K562 (cell line): ENCODE results near the gene PLIN5. TPM values are rescaled to one million over a fixed set of nuclear protein-coding genes. Genes with fewer than 3 reads are reported as not detected.

Experiments
- ATAC-seq: fragments of 200-7000 bp; cut with Tn5 transposase; 3 replicates; pipeline ENCODE4 v1.9.1; 2020; ENCODE audit warnings: moderate library complexity
- BruUV-seq: library from RNA; stranded (reverse); fragments of 400-500 nt; replicated peaks from 2 replicates; lab custom pipeline; 2021; lab: Mats Ljungman, UMichigan
- CTCF ChIA-PET: fragments of 300-600 bp; formaldehyde crosslinking; extraction: SDS; loops from one replicate; lab custom pipeline; 2021; ENCODE audit warnings: low intra/inter-chr PET ratio; lab: Yijun Ruan, JAX
- POLR2A ChIA-PET: fragments of 300-600, 350-650 bp; sonication (Branson Sonifier 250); formaldehyde crosslinking; extraction: SDS; loops from one replicate; lab custom pipeline; 2021; ENCODE audit warnings: antibody characterized with exemption, inconsistent platforms; lab: Yijun Ruan, JAX
- DNase-seq, 4 experiments: peaks; one replicate each; pipeline versions ENCODE4 v3.0.0 to v3.0.0-alpha.2; 2011 to 2018; ENCODE audit warnings: low spot score in 3 of 4, mixed read lengths in 3 of 4; ENCODE audit errors: extremely low read depth in 1 of 4
- FAIRE-seq: peaks from 2 replicates; lab custom pipeline; 2011; peaks lifted over from hg19 to GRCh38; lab: Jason Lieb, UNC
- H2AFZ ChIP-seq: 2 replicates; pipeline ENCODE4 v1.6.0; 2011; ENCODE audit warnings: low read depth, low read length, control low read depth, inconsistent platforms
- H3K27ac ChIP-seq: fragments of 200-600 bp; 3 replicates; pipeline ENCODE4 v1.8.0; 2011; ENCODE audit warnings: low read depth, mild to moderate bottlenecking, control low read depth, inconsistent platforms, low read length, moderate library complexity, mixed read lengths; ENCODE audit errors: extremely low read depth
- H3K27me3 ChIP-seq, 2 experiments: fragments of 300-600 bp in 1 of 2; 2 replicates in 1 of 2; 3 replicates in 1 of 2; pipeline versions ENCODE4 v1.6.0 to v1.8.0; 2011; ENCODE audit warnings: inconsistent platforms in 2 of 2, low read length in 2 of 2, mild to moderate bottlenecking in 1 of 2, mixed read lengths in 1 of 2, moderate library complexity in 1 of 2; ENCODE audit not compliant: control insufficient read depth in 2 of 2, insufficient read depth in 2 of 2
- H3K36me3 ChIP-seq: fragments of 300-600 bp; 3 replicates; pipeline ENCODE4 v1.8.0; 2011; ENCODE audit warnings: mild to moderate bottlenecking, low read length, inconsistent platforms; ENCODE audit not compliant: control insufficient read depth, insufficient read depth
- H3K4me1 ChIP-seq, 2 experiments: fragments of 200-600 bp in 1 of 2; replicated peaks in 1 of 2; 2 replicates in 1 of 2; 3 replicates in 1 of 2; pipeline versions ENCODE4 v1.5.1 to v1.8.0; 2011; ENCODE audit warnings: inconsistent platforms in 2 of 2, low read length in 2 of 2, mild to moderate bottlenecking in 1 of 2, mixed read lengths in 1 of 2, moderate library complexity in 1 of 2; ENCODE audit not compliant: control insufficient read depth in 2 of 2, insufficient read depth in 2 of 2
- H3K4me2 ChIP-seq: 2 replicates; pipeline ENCODE4 v1.6.1; 2011; ENCODE audit warnings: low read length, control low read depth, inconsistent platforms, mixed read lengths; ENCODE audit not compliant: insufficient read depth
- H3K4me3 ChIP-seq: fragments of 200-600 bp; sonication (generic), shearing (Covaris generic); 2 replicates; pipeline ENCODE4 v1.5.1; 2016; ENCODE audit warnings: control low read depth, inconsistent platforms
- H3K79me2 ChIP-seq: fragments of 200-600 bp; 3 replicates; pipeline ENCODE4 v1.8.0; 2011; ENCODE audit warnings: low read length, inconsistent platforms; ENCODE audit not compliant: control insufficient read depth, insufficient read depth
- H3K9ac ChIP-seq, 2 experiments: 2 replicates each; pipeline versions ENCODE4 v1.6.0 to v1.6.1; 2011; ENCODE audit warnings: low read depth in 2 of 2, low read length in 2 of 2, control low read depth in 1 of 2, inconsistent platforms in 1 of 2, mild to moderate bottlenecking in 1 of 2, mixed read lengths in 1 of 2; ENCODE audit not compliant: insufficient read depth in 1 of 2
- H3K9me1 ChIP-seq: one replicate; pipeline ENCODE4 v1.6.0; 2011; ENCODE audit warnings: inconsistent platforms, mild to moderate bottlenecking, low read length, moderate library complexity; ENCODE audit not compliant: control insufficient read depth, insufficient read depth
- H3K9me3 ChIP-seq: replicated peaks from 2 replicates; pipeline ENCODE4 v1.5.1; 2011; ENCODE audit warnings: low read depth, low read length, inconsistent platforms; ENCODE audit not compliant: control insufficient read depth, insufficient read depth
- H4K20me1 ChIP-seq: replicated peaks from 2 replicates; pipeline ENCODE4 v1.6.1; 2011; ENCODE audit warnings: low read length, inconsistent platforms, mixed read lengths; ENCODE audit not compliant: control insufficient read depth, insufficient read depth
- BCOR ChIP-seq: fragments of 450-650 bp; IDR thresholded peaks from 2 replicates; pipeline ENCODE4 v1.6.1; 2016
- FOXO4 ChIP-seq: fragments of 450-650 bp; formaldehyde crosslinking; IDR thresholded peaks from 2 replicates; pipeline ENCODE4 v1.4.0; 2020; ENCODE audit warnings: mild to moderate bottlenecking, moderate library complexity
- KDM1A ChIP-seq, 2 experiments: fragments of 450-650 bp; IDR thresholded peaks; 2 replicates each; pipeline ENCODE4 v1.6.1; 2016; ENCODE audit warnings: mild to moderate bottlenecking in 2 of 2
- NFIC ChIP-seq: fragments of 450-650 bp; IDR thresholded peaks from 2 replicates; pipeline ENCODE4 v1.6.1; 2017; ENCODE audit warnings: mild to moderate bottlenecking, inconsistent platforms
- PREB ChIP-seq: sonication (generic); formaldehyde crosslinking; IDR thresholded peaks from 2 replicates; pipeline ENCODE4 v1.8.1; 2023; ENCODE audit warnings: mild to moderate bottlenecking, missing genetic modification reagents
- RBM25 ChIP-seq: fragments of 200-400 bp; formaldehyde crosslinking; IDR thresholded peaks from 2 replicates; pipeline ENCODE4 v1.6.1; 2018; ENCODE audit warnings: low read length, low read depth, moderate library complexity; ENCODE audit not compliant: severe bottlenecking
- SNAPC5 ChIP-seq: fragments of 250-450 bp; sonication (Bioruptor Pico); IDR thresholded peaks from 2 replicates; pipeline ENCODE4 v1.8.0; 2021; ENCODE audit warnings: moderate library complexity, mild to moderate bottlenecking, inconsistent platforms
- ZBTB2 ChIP-seq: fragments of 450-650 bp; IDR thresholded peaks from 2 replicates; pipeline ENCODE4 v1.6.1; 2016; ENCODE audit warnings: antibody characterized with exemption
- ZKSCAN8 ChIP-seq: fragments of 200-800 bp; sonication (Bioruptor generic); IDR thresholded peaks from 2 replicates; pipeline ENCODE4 v1.6.1; 2016; ENCODE audit warnings: missing genetic modification characterization, missing compliant biosample characterization
- ZNF121 ChIP-seq: sonication (generic); formaldehyde crosslinking; conservative IDR thresholded peaks from 2 replicates; pipeline ENCODE4 v1.8.0; 2022; ENCODE audit warnings: missing genetic modification reagents
- ZNF583 ChIP-seq: fragments of 250-450 bp; sonication (Bioruptor Pico); IDR thresholded peaks from 2 replicates; pipeline ENCODE4 v1.4.0; 2020
- ZNF778 ChIP-seq: fragments of 450-650 bp; formaldehyde crosslinking; IDR thresholded peaks from 2 replicates; pipeline ENCODE4 v1.4.0; 2020; ENCODE audit warnings: mild to moderate bottlenecking, moderate library complexity
- ZNF785 ChIP-seq: fragments of 250-450 bp; sonication (Bioruptor Pico); IDR thresholded peaks from 2 replicates; pipeline ENCODE4 v1.4.0; 2020; ENCODE audit warnings: mild to moderate bottlenecking
- WGBS: fragments of 100-300 bp; shearing (Covaris generic); methylation state at CpG from one replicate; pipeline ENCODE4 v1.1.6; 2016; ENCODE audit warnings: low coverage, mixed read lengths; ENCODE audit not compliant: insufficient coverage; ENCODE audit errors: missing lambda C conversion rate; 5-methylcytosine and 5-hydroxymethylcytosine counted together
- in situ Hi-C: fragments of 300-500 bp; cut with MboI; formaldehyde crosslinking; loops from 4 replicates; pipeline ENCODE4 v1.15.0; 2018; ENCODE audit warnings: inconsistent platforms, mixed read lengths
- intact Hi-C: fragments of 100-400 bp; cut with micrococcal nuclease; formaldehyde crosslinking; loops from 2 replicates; pipeline ENCODE4 v1.14.2; 2022
- polyA plus RNA-seq, 8 experiments: library from polyadenylated mRNA; depleted of rRNA in 4 of 8; stranded (reverse) in 5 of 8; unstranded in 3 of 8; fragments of >200 nt; fragmentation: Nextera tagmentation in 2 of 8; fragmentation: Illumina TruSeq in 1 of 8; extraction: Ambion mirVana in 2 of 8; extraction: Trizol in 1 of 8; gene quantifications; 2 replicates each; pipeline versions ENCODE4 v1.2.1 to v1.2.3, GENCODE V29; 2011 to 2014; ENCODE audit warnings: inconsistent platforms in 1 of 8, missing spikeins in 1 of 8
- total RNA-seq, 7 experiments: library from RNA; depleted of rRNA in 6 of 7; stranded (reverse); fragments of >200 nt in 6 of 7; fragmentation: Illumina TruSeq in 2 of 7; extraction: Trizol in 2 of 7; gene quantifications; 2 replicates each; pipeline versions ENCODE4 v1.2.1 to v1.2.3, GENCODE V29; 2011 to 2021; ENCODE audit warnings: low replicate concordance in 1 of 7

Gene PLIN5
- total and polyA plus RNA-seq, 9 of the 15 experiments (the other 6 are each of a cell fraction or from before 2014, with no cell fraction given), result 0.04 to 1.3 (median 0.50) TPM

GRCh38 chr19:4582980-4583842, 48.2 kb upstream of the PLIN5 start:
- H2AFZ ChIP-seq, result no peak overlapping the region
- in situ Hi-C loops, result no loop called here
- no peaks in the 10 kb centered on the region for H3K36me3 ChIP-seq
- peaks cover 4% of the 10 kb centered on the region for H4K20me1 ChIP-seq
- ATAC-seq (no peak), DNase-seq (no peak), FAIRE-seq (no peak)
- H3K9me3 ChIP-seq, result no peaks in the 10 kb centered on the region
- no peaks in the 10 kb centered on the region for H3K79me2 ChIP-seq
- WGBS, result 40% methylated on average over 7 of the region's 16 CpGs
- H3K27me3 ChIP-seq, result no peaks in the 10 kb centered on the region
- H3K9ac ChIP-seq, result no peak overlapping the region
- ChIA-PET POLR2A (interaction anchor here (0.5 kb wide), 1 partner anchor 14 kb away, joined by 3 read pairs; no protein-coding TSS in a partner anchor), CTCF (no interaction called here)
- H3K9me1 ChIP-seq, result no peaks in the 10 kb centered on the region
- BruUV-seq, result no TSS peak
- no peak overlapping the region for H3K4me3 ChIP-seq
- TF ChIP-seq KDM1A (IDR thresholded peaks at IDR 0.05) (peak in 1 of 2 experiments; percentile 40; a peak in 2 of 4 replicates), ZNF785 (CRISPR knock-in tag) (no peak), FOXO4 (CRISPR knock-in tag) (no peak), ZKSCAN8 (CRISPR knock-in tag) (peak; percentile 93), ZNF583 (CRISPR knock-in tag) (no peak), ZNF121 (CRISPR knock-in tag) (peak; percentile 92), BCOR (peak; percentile 7; the same call in 1 of the 2 replicates), PREB (CRISPR knock-in tag) (no peak), SNAPC5 (no peak), RBM25 (peak; percentile 24), ZNF778 (CRISPR knock-in tag) (no peak), NFIC (peak; percentile 85), ZBTB2 (no peak)
- no peak overlapping the region for H3K27ac ChIP-seq
- intact Hi-C loops, result no loop called here
- peaks cover 8 to 46% of the 10 kb centered on the region in 2 experiments; a peak in 3 of 5 replicates for H3K4me1 ChIP-seq
- no peak overlapping the region for H3K4me2 ChIP-seq
